ENCODE measurements around the gene ANKRD34C.
"Not testable (repeated sequence)": the region's sequence is repeated elsewhere in the genome, so short reads cannot be mapped to it uniquely, and the experiment has no call there.

ANKRD34C gene

GRCh38 chr15:79315623-79316328 lies 33.3 kb downstream of the ANKRD34C start:
- Histone ChIP-seq H3K27ac (ENCODE audit: poor library complexity, severe bottlenecking) (no peak overlapping the region), H3K36me3 (ENCODE audit: low read depth) (peaks cover 75% of the 10 kb centered on the region), H3K4me3 (ENCODE audit: severe bottlenecking) (no peak overlapping the region), H3K9me3 (ENCODE audit: severe bottlenecking) (no peaks in the 10 kb centered on the region), H3K4me1 (ENCODE audit: insufficient read depth, poor library complexity, severe bottlenecking) (peaks cover 19% of the 10 kb centered on the region), H3K27me3 (ENCODE audit: insufficient read depth, poor library complexity, severe bottlenecking) (no peaks in the 10 kb centered on the region)
- TF ChIP-seq CTCF (IDR thresholded peaks at IDR 0.05; ENCODE audit: poor library complexity, severe bottlenecking) = no peak
- DNase-seq (ENCODE audit: low spot score) = no peak
- ATAC-seq (ENCODE audit: low read depth) = no peak

- TF ChIP-seq CTCF (IDR thresholded peaks at IDR 0.05; ENCODE audit: poor library complexity, severe bottlenecking) = no peak
- Histone ChIP-seq H3K27ac (ENCODE audit: poor library complexity, severe bottlenecking) (no peak overlapping the region), H3K4me3 (ENCODE audit: severe bottlenecking) (no peak overlapping the region), H3K4me1 (ENCODE audit: insufficient read depth, poor library complexity, severe bottlenecking) (peaks cover 19% of the 10 kb centered on the region), H3K9me3 (ENCODE audit: severe bottlenecking) (no peaks in the 10 kb centered on the region), H3K36me3 (ENCODE audit: low read depth) (peaks cover 86% of the 10 kb centered on the region), H3K27me3 (ENCODE audit: insufficient read depth, poor library complexity, severe bottlenecking) (no peaks in the 10 kb centered on the region)
- DNase-seq (ENCODE audit: low spot score) (no peak), ATAC-seq (ENCODE audit: low read depth) (no peak)
These were observed 34.3 kb downstream of the ANKRD34C start for GRCh38 chr15:79316864-79317263.

- H3K9me3 ChIP-seq (ENCODE audit: severe bottlenecking); DNase-seq (ENCODE audit: low spot score); ATAC-seq (ENCODE audit: low read depth); H3K27me3 ChIP-seq (ENCODE audit: insufficient read depth, poor library complexity, severe bottlenecking); H3K4me1 ChIP-seq (ENCODE audit: insufficient read depth, poor library complexity, severe bottlenecking); H3K27ac ChIP-seq (ENCODE audit: poor library complexity, severe bottlenecking); H3K4me3 ChIP-seq (ENCODE audit: severe bottlenecking): not testable (repeated sequence)
- H3K36me3 ChIP-seq (ENCODE audit: low read depth) = peaks cover 96% of the 10 kb centered on the region
These were observed 37.5 kb downstream of the ANKRD34C start for GRCh38 chr15:79319973-79320372.

GRCh38 chr15:79321876-79322275 lies 39.4 kb downstream of the ANKRD34C start:
- no peak for ATAC-seq (ENCODE audit: low read depth)
- peaks cover 92% of the 10 kb centered on the region for H3K36me3 ChIP-seq (ENCODE audit: low read depth)
- H3K9me3 ChIP-seq (ENCODE audit: severe bottlenecking) = no peaks in the 10 kb centered on the region

GRCh38 chr15:79322306-79322705 lies 39.8 kb downstream of the ANKRD34C start:
- H3K4me1 ChIP-seq (ENCODE audit: insufficient read depth, poor library complexity, severe bottlenecking) = no peaks in the 10 kb centered on the region
- no peaks in the 10 kb centered on the region for H3K27me3 ChIP-seq (ENCODE audit: insufficient read depth, poor library complexity, severe bottlenecking)
- TF ChIP-seq CTCF (IDR thresholded peaks at IDR 0.05; ENCODE audit: poor library complexity, severe bottlenecking) = no peak
- no peak overlapping the region for H3K4me3 ChIP-seq (ENCODE audit: severe bottlenecking)
- no peak for ATAC-seq (ENCODE audit: low read depth)
- no peak overlapping the region for H3K27ac ChIP-seq (ENCODE audit: poor library complexity, severe bottlenecking)
- H3K36me3 ChIP-seq (ENCODE audit: low read depth) = peaks cover 88% of the 10 kb centered on the region
- DNase-seq (ENCODE audit: low spot score) = no peak
- no peaks in the 10 kb centered on the region for H3K9me3 ChIP-seq (ENCODE audit: severe bottlenecking)

More at GRCh38 chr15:79321876-79322275, 39.4 kb downstream of the ANKRD34C start:
- no peak overlapping the region for H3K4me3 ChIP-seq (ENCODE audit: severe bottlenecking)
- H3K4me1 ChIP-seq (ENCODE audit: insufficient read depth, poor library complexity, severe bottlenecking) = no peaks in the 10 kb centered on the region
- DNase-seq (ENCODE audit: low spot score) = no peak
- TF ChIP-seq CTCF (IDR thresholded peaks at IDR 0.05; ENCODE audit: poor library complexity, severe bottlenecking) = no peak
- H3K27me3 ChIP-seq (ENCODE audit: insufficient read depth, poor library complexity, severe bottlenecking) = no peaks in the 10 kb centered on the region
- no peak overlapping the region for H3K27ac ChIP-seq (ENCODE audit: poor library complexity, severe bottlenecking)
